Heart right ventricle (tissue), 16 donors: Measurements from ENCODE around the gene ZBTB12. TPM values are rescaled to one million over a fixed set of nuclear protein-coding genes. Genes with fewer than 3 reads are reported as not detected.

Experiments
- ATAC-seq, 8 donors: fragments of 200-7000 bp; cut with Tn5 transposase; one replicate each; pipeline ENCODE4 v1.9.1; 2020; ENCODE audit warnings: mild to moderate bottlenecking in 8 of 8, moderate library complexity in 8 of 8, moderate number of reproducible peaks in 1 of 8
- DNase-seq, 2 donors: peaks; one replicate each; pipeline ENCODE4 v3.0.0-alpha.2; 2020
- H3K27ac ChIP-seq, 10 donors: fragments of 200-600 bp; sonication (generic) in 2 of 10; one replicate each; pipeline versions ENCODE4 v1.5.0 to v1.8.0; 2020 to 2022; ENCODE audit warnings: mild to moderate bottlenecking in 3 of 10
- H3K27me3 ChIP-seq, 7 donors: fragments of 200-600 bp; one replicate each; pipeline ENCODE4 v1.8.0; 2021 to 2022; ENCODE audit warnings: mild to moderate bottlenecking in 2 of 7
- H3K36me3 ChIP-seq, 9 donors: fragments of 200-600 bp; sonication (generic) in 1 of 9; one replicate each; pipeline versions ENCODE4 v1.5.0 to v1.8.0; 2020 to 2022; ENCODE audit warnings: mild to moderate bottlenecking in 2 of 9
- H3K4me1 ChIP-seq, 9 donors: fragments of 200-600 bp; sonication (generic) in 1 of 9; one replicate each; pipeline versions ENCODE4 v1.5.0 to v1.8.0; 2020 to 2022; ENCODE audit warnings: mild to moderate bottlenecking in 4 of 9
- H3K4me3 ChIP-seq, 10 donors: fragments of 200-600 bp; sonication (generic) in 2 of 10; one replicate each; pipeline versions ENCODE4 v1.5.0 to v1.8.0; 2020 to 2022; ENCODE audit warnings: mild to moderate bottlenecking in 7 of 10, moderate library complexity in 2 of 10
- H3K9me3 ChIP-seq, 11 donors: fragments of 200-600 bp in 10 of 11; sonication (generic) in 2 of 11; one replicate each; pipeline versions ENCODE4 v1.5.0 to v1.8.0; 2013 to 2022; ENCODE audit warnings: mild to moderate bottlenecking in 2 of 11, control low read depth in 1 of 11, moderate library complexity in 1 of 11
- CTCF ChIP-seq, 9 donors: fragments of 200-600 bp; sonication (generic) in 2 of 9; IDR thresholded peaks; one replicate each; pipeline versions ENCODE4 v1.5.0 to v1.8.0; 2021 to 2022; ENCODE audit warnings: antibody characterized with exemption in 9 of 9, mild to moderate bottlenecking in 5 of 9, moderate library complexity in 1 of 9
- WGBS, 2 donors: extraction: QIAGEN DNeasy Blood & Tissue Kit; methylation state at CpG; one replicate each; pipeline ENCODE4 v1.1.7; 2013; ENCODE audit warnings: inconsistent platforms in 1 of 2; 5-methylcytosine and 5-hydroxymethylcytosine counted together
- intact Hi-C, 10 donors: fragments of 100-400 bp; cut with DNase I; formaldehyde crosslinking; loops; one replicate each; pipeline versions ENCODE4 v1.11.1 to v1.14.2; 2022
- polyA plus RNA-seq, 2 donors: library from polyadenylated mRNA; stranded (reverse); fragments of 200-250 nt; gene quantifications; one replicate each; pipeline ENCODE4 v1.2.3, GENCODE V29; 2013
- total RNA-seq, 10 donors: library from RNA; stranded (reverse); fragmentation: NEBNext Ultra II Directional in 3 of 10; extraction: Animal tissue kit (Norgen Biotek cat#: 25700) in 3 of 10; gene quantifications; one replicate each; pipeline versions ENCODE4 v1.2.1 to v1.2.4, GENCODE V29; 2021 to 2023
- donor health status: Arrhythmogenic right ventricular cardiomyopathy.
- donor health status: ischemic (EF 13 %, LVEDD 7.1; RV severe dilation, severe dysfunction).
- donor health status: healthy with polysubstance abuse.
- donor health status: DM: no; HTN: yes; CAD: no.
- donor health status: DM: no; HTN: no; CAD: no.
- donor health status: ischemic (EF 25% LVEDD 6.9; RV normal size, moderate dysfunction).
- donor health status: ischemic (EF 25% LVEDD 5.7; RV mildly dilated, moderate dysfunction).
- donor health status: healthy.
- donor health status: DM: yes; HTN: yes; CAD: no.
- donor health status: Ischemic cardiomyopathy.
- donor health status: ischemic (EF 35%, LVEDD 5.7; RV mildly dilated, moderate dysfunction).
- donor health status: nonischemic (EF 11% LVEDD 7.7; RV severe dilation, severe dysfunction).
- donor health status: DM: yes; HTN: yes; CAD: no.
- donor health status: PGD.
- donor health status: ischemic (EF 29% LVEDD 5.4; RV normal size, mild dysfunction).
- donor health status: nonischemic (EF 23%, LVEDD 6.1; RV moderate dilation, normal function).

ZBTB12 gene
- total and polyA plus RNA-seq, 12 donors = 1.5 to 4.9 (median 2.6) TPM

DNA sequence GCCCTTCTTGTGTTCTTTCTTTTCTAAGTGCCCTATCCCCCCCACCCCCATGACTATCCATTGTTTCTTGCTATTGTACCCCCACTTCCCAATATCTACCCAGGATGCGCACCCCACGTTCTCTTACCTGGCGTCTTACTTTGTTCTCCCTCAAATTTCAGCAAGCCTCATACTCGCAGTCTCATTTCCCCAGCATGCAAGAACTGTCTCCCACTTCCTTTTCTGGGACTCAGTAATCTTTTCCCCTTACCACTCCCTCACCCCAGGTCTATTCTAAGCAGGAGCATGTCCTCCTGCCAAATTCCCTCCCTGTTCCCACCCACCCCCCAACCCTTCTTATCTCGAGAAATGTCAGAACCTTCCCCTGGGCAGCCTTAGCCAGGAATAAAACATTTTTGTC lies 2.7 kb downstream of the ZBTB12 start:
- Histone ChIP-seq H3K27me3 (no peaks in the 10 kb centered on the region), H3K4me3 (peak overlapping the region in 1 of 10 donors; percentile 89), H3K27ac (peak overlapping the region in 1 of 10 donors; percentile 87), H3K36me3 (peaks cover 0 to 23% (median 0%) of the 10 kb centered on the region in 9 donors), H3K4me1 (peaks cover 3 to 52% (median 38%) of the 10 kb centered on the region in 9 donors), H3K9me3 (no peaks in the 10 kb centered on the region)
- DNase-seq (no peak), ATAC-seq (no peak)
- no peak for TF ChIP-seq CTCF (IDR thresholded peaks at IDR 0.05)
- WGBS, 2 donors = 47 to 53% methylated on average over 5 of the region's 5 CpGs
- intact Hi-C loops = loop anchor here in 1 of 10 donors (5.0 kb wide), 1 partner anchor 277 kb away; the partner anchor contains the start of gene PRRC2A

GRCh38 chr6:31898383-31899011 lies 3.4 kb downstream of the ZBTB12 start:
- peak in 4 of 8 donors; percentile 44 to 61 (median 48) for ATAC-seq
- Histone ChIP-seq H3K9me3 (no peaks in the 10 kb centered on the region), H3K4me1 (peaks cover 3 to 50% (median 38%) of the 10 kb centered on the region in 9 donors), H3K27ac (peak overlapping the region in 9 of 10 donors; percentile 79 to 90 (median 87)), H3K4me3 (peak overlapping the region; percentile 55 to 98 (median 87)), H3K27me3 (no peaks in the 10 kb centered on the region), H3K36me3 (peaks cover 0 to 30% (median 2%) of the 10 kb centered on the region in 9 donors)
- no peak for DNase-seq
- intact Hi-C loops = loop anchor here in 1 of 10 donors (5.0 kb wide), 1 partner anchor 276 kb away; the partner anchor contains the start of gene PRRC2A
- peak in 1 of 9 donors; percentile 7 for TF ChIP-seq CTCF (IDR thresholded peaks at IDR 0.05)
- 14% methylated on average over 8 of the region's 8 CpGs for WGBS, 2 donors

- Histone ChIP-seq H3K27me3 (no peaks in the 10 kb centered on the region), H3K36me3 (peaks cover 0 to 37% (median 9%) of the 10 kb centered on the region in 9 donors), H3K27ac (peak within 1 kb of the TSS; percentile 32 to 90 (median 86)), H3K4me3 (peak within 1 kb of the TSS; percentile 55 to 98 (median 87)), H3K4me1 (peaks cover 3 to 43% (median 35%) of the 10 kb centered on the region in 9 donors), H3K9me3 (no peaks in the 10 kb centered on the region)
- DNase-seq (peak; percentile 85), ATAC-seq (peak; percentile 62 to 87 (median 73))
- intact Hi-C loops = loop anchor here in 1 of 10 donors (5.0 kb wide), 1 partner anchor 275 kb away; the partner anchor contains the start of gene PRRC2A
- 0% methylated on average over 38 to 49 of the region's 49 CpGs for WGBS, 2 donors
- no peak for TF ChIP-seq CTCF (IDR thresholded peaks at IDR 0.05)
Measured at GRCh38 chr6:31897612-31898382, 4.1 kb downstream of the ZBTB12 start, which contains the start of gene EHMT2. TSS of gene EHMT2 (minus strand) at chr6:31897698. CDS start at chr6:31897677, 21 bp downstream.
